Coronary artery (tissue), 2 donors: Measurements from ENCODE around the gene PITPNM1.
"Not testable (repeated sequence)": the region's sequence is repeated elsewhere in the genome, so short reads cannot be mapped to it uniquely, and the experiment has no call there.

Source experiments
- DNase-seq: peaks from one replicate; pipeline ENCODE4 v3.0.0-alpha.2; 2017; ENCODE audit warnings: low spot score
- H3K27ac ChIP-seq, 2 donors: fragments of 200-600 bp; sonication (generic); one replicate each; pipeline ENCODE4 v1.5.1; 2016 to 2019
- H3K4me3 ChIP-seq: fragments of 200-600 bp; sonication (generic); 2 replicates; pipeline ENCODE4 v1.5.1; 2016; ENCODE audit warnings: mild to moderate bottlenecking, moderate library complexity
- TF ChIP-seq, protein P1 (sequence below): fragments of 200-600 bp; sonication (generic); IDR thresholded peaks from one replicate; pipeline ENCODE4 v1.5.1; 2019; ENCODE audit warnings: antibody characterized with exemption

PITPNM1 gene

DNA sequence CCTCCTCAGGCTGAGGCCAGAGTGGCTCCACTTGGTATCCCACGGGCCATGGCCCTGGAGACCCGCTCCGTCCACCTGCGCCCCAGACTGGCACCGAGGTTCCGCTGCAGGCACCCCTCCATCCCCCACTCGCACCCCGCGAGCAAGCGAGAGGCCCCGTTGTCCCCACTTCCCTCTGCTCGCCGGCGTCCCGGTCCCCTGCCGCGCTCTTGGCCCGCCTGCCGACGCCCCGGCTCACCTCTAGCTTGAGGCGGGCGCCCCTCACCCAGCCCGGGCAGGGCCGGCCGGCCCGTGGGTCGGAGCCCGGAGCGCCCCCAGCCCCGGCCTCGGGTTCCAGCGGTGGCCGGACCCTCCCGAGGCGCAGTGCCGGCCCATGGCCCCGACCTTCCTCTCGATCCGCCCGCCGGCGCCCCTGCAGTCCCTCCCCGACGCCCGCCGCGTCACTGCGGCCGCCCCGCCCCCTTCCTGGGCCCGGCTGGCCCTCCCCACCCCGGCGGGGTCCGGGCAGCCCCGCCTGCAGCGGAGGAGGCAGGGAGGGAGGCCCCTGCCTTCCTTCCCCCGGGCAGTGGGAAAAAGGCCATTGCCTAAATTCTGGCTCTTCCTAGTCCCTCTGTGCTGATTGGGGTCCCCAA is at the start of gene PITPNM1:
Gene PITPNM1, minus strand, starts transcription at position 414 of the 632 bp plus-strand sequence. CDS start 1,183 bp downstream, outside the sequence.
- H3K4me3 ChIP-seq: peak within 1 kb of the TSS; percentile 78
- TF ChIP-seq, protein P1, sequence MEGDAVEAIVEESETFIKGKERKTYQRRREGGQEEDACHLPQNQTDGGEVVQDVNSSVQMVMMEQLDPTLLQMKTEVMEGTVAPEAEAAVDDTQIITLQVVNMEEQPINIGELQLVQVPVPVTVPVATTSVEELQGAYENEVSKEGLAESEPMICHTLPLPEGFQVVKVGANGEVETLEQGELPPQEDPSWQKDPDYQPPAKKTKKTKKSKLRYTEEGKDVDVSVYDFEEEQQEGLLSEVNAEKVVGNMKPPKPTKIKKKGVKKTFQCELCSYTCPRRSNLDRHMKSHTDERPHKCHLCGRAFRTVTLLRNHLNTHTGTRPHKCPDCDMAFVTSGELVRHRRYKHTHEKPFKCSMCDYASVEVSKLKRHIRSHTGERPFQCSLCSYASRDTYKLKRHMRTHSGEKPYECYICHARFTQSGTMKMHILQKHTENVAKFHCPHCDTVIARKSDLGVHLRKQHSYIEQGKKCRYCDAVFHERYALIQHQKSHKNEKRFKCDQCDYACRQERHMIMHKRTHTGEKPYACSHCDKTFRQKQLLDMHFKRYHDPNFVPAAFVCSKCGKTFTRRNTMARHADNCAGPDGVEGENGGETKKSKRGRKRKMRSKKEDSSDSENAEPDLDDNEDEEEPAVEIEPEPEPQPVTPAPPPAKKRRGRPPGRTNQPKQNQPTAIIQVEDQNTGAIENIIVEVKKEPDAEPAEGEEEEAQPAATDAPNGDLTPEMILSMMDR: no peak
- peak within 1 kb of the TSS; percentile 86 to 97 for H3K27ac ChIP-seq
- peak; percentile 85 for DNase-seq

GRCh38 chr11:67551697-67552096 is 46.5 kb upstream of the PITPNM1 start:
- not testable (repeated sequence) for DNase-seq, H3K27ac ChIP-seq, H3K4me3 ChIP-seq

DNA sequence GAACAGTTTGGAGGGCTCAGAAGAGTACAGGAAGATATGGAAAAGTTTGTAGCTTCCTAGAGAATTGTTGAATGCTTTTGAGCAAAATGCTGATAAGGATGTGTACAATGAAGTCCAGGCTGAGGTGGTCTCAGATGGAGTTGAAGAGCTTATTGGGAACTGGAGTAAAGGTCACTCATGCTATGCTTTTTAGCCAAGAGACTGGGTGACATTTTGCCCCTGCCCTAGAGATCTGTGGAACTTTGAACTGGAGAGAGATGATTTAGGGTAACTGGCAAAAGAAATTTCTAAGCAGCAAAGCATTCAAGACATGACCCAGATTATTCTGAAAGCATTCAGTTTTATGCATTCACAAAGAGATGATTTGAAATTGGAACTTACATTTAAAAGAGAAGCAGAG is 46.0 kb upstream of the PITPNM1 start:
- TF ChIP-seq, protein P1: no peak
- no peak for DNase-seq
- no peak overlapping the region for H3K4me3 ChIP-seq
- no peak overlapping the region for H3K27ac ChIP-seq

- no peak for DNase-seq
- no peak overlapping the region for H3K27ac ChIP-seq
- TF ChIP-seq, protein P1: no peak
- H3K4me3 ChIP-seq: no peak overlapping the region
Measured at GRCh38 chr11:67548555-67549110, 43.5 kb upstream of the PITPNM1 start.

DNA sequence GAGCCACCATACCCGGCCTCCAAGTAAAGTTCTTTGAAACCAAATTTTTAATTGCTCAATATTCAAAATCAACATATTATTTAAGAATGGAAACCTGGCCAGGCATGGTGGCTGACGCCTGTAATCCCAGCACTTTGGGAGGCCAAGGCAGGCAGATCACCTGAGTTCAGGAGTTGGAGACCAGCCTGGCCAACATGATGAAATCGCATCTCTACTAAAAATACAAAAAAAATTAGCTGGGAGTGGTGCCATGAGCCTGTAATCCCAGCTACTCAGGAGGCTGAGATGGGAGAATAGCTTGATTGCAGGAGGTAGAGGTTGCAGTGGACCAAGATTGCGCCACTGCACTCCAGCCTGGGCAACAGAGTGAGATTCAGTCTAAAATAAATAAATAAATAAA is 42.9 kb upstream of the PITPNM1 start:
- not testable (repeated sequence) for DNase-seq, H3K4me3 ChIP-seq

DNA sequence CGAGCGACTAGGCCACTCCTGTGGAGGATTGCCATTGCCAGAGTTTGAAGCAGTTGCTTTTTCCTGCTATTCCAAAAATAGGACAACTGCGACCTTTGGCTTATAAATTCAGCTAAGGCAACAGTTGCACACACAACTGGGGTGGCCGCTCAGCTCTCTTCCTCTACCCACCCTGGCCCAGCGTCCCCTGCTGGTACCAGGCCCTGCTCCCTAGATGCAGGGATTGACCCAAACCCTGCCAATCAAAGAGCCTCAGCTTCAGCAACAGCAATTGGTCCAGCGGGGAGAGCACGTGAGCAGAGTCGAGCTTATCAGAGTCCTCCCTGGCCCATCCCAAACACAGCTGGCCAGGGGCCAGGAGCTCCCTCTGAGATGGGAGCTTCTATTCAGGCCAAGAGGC is 40.1 kb upstream of the PITPNM1 start:
- TF ChIP-seq, protein P1: no peak
- no peak overlapping the region for H3K4me3 ChIP-seq
- no peak for DNase-seq
- H3K27ac ChIP-seq: no peak overlapping the region

More for the DNA sequence above, 42.9 kb upstream of the PITPNM1 start:
- not testable (repeated sequence) for H3K27ac ChIP-seq

- no peak for DNase-seq
- Histone ChIP-seq H3K27ac (no peak overlapping the region), H3K4me3 (no peak overlapping the region)
- TF ChIP-seq, protein P1: no peak
Measured at GRCh38 chr11:67544616-67545242, 39.6 kb upstream of the PITPNM1 start.

- H3K4me3 ChIP-seq: no peak overlapping the region
- DNase-seq: no peak
- TF ChIP-seq, protein P1: no peak
- no peak overlapping the region for H3K27ac ChIP-seq
Measured at GRCh38 chr11:67543585-67543984, 38.4 kb upstream of the PITPNM1 start.
